AML-193 (cell line): ENCODE results near the gene TAF1B.

Experiments
- DNase-seq, 2 experiments: peaks; one replicate each; lab custom pipeline; 2025; lab: John Stamatoyannopoulos, UW

Gene TAF1B

DNA sequence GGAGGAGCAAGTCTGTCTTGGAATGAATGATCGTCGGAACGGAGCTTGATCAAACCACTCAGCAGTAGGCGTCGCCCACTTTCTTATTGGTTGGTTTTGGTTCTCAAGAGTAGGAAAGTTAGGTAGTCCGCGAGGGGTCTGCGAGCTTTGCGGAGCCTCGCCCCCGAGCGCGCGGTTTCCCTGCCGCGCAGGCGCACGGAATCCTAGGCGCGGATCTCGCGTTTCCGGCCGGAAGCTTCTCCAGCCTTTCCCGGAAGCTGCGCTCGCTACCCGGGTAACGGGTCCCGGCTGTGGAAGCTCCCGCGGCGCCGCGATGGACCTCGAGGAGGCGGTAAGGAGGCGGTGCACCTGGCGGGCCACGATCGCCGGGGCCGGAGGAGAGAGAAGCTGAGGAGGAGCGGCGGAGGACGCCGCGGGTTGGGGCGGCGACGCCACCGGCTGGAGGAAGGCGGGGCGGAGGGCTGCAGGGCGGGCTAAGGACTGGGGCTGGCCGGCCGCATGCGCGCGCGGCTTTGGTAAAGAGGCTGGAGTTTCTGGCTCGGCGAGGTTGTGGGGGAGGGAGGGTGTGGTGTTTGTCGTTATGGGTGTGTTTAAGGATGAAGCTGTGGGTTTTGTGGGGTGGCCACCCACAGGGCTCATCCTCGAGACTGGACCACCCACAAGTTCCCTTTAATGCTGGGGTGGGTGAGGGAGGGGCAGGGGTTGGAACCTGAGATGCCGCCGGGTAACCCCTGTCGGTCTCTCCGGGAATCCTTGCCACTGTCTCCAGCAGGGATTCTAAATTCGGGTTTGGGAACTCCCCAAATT, at the start of gene TAF1B:
TSS of gene TAF1B (plus strand) at position 246 of the 807 bp plus-strand sequence. CDS start at position 314, 68 bp downstream.
- DNase-seq, result peak; percentile 81 to 87

DNA sequence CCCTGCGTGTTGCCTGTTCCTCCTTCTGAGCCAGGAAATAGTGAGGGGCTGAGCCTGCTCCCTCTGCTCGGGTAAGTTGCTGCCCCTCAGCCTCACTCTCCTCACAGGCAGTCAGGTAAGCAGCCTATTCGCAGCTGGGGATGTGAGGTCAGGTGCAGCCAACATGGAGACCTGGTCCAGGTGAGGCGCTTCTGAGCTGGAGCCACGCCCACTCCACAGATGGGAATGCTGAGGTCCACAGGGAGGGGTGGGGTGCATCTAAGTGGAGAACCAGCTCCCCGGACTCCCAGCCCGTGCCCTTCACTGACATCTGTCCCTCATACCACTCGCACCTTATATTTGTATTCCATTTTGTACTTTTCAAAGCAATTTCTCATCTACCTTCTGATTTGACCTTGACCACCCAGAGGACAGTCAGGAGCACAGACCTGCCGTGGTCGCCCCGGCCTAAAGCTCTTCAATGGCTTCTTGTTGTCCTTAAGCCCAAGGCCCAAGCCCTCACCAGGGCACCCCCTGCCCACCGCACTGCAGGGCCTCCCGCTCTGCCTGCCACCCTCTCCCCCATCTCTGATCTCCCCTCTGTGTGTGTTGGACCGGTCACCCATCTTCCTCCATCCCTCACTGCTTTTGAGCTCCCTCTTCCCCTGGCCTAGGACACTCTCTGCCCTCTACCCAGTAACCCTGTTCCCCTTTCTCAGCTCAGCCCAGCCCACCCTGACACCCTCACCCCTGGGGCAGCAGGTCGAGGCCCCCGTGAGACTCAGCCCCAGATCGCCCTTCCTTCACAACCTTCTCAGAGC, 49.2 kb upstream of the TAF1B start:
- no peak for DNase-seq

DNA sequence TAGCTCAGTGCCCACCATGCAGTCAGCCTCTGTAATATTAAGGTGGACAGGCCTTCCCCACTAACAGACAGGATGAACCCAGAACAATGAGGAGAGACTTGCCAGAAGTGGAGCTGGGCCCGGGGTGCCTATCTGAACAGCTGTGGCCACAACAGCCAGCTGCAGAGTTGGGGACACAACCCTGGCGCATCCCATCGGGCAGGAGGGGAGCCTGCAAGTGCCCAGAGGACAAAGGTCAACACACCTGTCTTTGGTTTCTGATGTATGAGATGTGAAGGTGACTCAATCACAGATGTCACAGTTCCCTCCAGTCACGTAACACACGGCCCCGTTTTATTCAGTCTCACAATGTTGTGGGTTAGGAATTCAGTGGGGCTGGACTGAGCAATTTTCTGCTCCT, 48.2 kb upstream of the TAF1B start:
- no peak for DNase-seq

DNA sequence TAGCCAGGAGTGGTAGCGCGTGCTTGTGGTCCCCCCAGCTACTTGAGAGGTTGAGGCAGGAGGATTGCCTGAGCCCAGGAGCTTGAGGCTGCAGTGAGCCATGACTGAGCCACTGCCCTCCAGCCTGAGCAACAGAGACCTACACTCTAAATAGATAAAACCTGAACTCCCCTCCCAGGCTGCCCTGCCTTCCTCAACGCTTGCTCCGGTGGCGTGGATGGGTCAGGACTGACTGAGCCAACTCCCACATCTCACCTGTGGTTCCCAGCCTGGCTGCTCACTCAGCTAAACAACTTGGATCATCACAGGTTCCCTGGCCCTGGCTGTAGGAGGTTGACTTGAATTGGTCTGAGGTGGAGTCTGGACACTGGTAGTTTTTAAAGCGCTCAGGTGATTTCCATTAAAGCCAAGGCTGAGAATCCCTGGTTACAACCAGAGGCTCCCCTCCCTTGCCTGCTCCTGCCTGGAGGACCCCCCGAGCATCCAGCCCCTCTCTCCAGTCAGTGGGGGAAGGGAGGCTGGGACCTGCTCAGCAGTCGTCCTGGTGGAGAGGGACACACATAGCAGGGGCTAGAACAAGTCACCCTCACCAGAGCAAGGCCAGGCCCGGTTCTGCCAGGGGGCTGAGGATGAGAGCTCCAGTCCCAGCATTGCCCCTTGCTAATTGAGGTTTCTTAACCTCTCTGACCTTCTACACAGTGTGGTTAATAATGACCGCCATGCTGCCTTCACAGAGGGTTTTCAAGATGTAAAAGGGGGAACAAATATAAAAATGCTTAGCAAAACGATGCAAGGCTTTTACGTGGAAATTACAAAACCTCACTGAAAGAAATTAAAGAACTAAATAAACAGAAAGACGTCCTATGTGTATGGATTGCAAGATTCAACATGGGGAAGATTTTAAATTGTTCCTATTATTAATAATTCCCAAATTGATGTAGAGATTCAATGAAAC, 46.9 kb upstream of the TAF1B start:
- DNase-seq, result no peak

DNA sequence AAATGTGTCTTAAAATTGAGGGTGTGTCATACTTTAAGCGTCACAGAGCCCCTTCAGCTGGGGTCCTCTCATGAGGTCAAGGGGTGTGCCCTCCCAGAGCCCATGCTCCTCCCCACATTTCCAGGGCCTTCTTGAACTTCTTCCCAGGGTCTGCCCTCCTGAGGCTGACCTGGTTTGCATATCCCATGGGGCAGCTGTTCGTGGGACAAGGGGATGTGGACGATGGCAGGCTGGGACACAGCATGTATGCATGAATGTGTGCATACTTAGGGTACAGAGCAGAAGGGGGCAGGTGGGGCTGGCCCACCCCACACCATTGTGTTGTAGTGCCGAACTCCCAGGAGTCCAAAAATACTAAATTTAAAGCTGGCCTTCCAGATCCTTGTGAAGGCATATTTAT, 46.2 kb upstream of the TAF1B start:
- DNase-seq, result no peak

DNA sequence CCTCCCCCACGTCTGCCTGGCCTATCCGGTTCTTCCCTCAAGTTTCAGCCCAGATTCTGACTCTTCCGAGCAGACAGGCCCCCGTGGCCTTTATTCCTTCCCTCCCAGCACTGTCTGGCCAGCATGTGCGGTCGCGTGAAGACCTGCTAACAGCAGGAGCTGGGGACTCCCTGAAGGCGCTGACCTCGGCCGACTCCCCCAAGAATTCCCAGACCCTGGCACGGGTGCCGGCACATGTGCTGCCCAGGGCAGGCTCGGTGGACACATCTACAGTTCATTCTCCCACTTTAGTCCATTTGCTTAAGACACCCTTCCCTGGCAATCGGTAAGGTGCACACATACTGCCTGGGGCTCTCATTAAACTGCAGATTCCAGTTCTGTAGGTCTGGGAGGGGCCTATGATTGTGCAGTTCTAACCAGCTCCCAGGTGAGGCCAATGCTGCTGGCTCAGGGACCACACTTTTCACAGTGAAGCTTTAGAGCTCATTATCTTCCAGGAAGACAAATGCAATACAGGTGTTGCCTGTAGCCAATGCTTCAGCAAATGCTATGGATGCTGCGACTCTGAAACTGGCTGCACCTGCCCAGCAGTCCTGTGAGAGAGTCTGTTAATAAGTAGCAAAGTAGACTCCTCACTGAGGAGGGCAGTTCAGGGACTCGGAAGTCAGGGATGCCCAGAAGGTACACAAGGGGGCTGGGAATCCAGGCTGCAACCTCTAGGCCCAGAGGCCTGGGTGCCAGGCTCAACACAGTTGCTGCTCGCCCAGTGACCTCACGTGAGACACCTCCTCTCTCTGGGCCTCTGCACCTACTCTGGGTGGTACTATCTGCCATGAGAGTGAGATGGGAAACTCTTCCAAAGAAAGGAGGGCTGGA, 45.4 kb upstream of the TAF1B start:
- DNase-seq, result no peak

DNA sequence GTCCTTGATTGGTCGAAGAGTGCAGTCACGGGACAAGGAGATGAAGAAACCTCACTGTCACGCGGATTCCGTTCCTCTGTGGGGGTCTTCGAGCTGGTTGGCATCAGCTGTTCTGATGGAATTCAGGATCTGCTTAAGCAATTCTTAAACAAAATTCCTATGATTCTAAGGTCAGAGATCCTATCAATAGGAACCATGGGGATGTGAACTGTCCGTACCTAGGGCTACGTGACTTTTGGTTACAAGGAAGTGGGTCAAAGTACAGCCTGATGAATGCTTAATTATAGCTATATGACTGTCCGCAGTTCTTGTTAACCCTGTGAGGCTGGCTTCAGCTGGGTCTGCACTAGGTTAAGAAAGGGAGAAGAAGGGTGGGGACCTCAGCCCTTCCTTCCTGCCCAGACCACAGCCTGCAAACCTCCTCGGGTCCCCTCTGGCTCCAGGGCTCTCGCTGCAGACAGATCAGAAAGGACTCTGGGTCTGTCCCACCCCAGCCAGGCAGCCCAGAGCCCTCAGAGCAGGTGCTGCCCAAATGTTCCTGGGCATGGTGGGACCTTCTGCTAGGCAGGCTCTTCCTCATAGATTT, 44.2 kb upstream of the TAF1B start:
- no peak for DNase-seq

DNA sequence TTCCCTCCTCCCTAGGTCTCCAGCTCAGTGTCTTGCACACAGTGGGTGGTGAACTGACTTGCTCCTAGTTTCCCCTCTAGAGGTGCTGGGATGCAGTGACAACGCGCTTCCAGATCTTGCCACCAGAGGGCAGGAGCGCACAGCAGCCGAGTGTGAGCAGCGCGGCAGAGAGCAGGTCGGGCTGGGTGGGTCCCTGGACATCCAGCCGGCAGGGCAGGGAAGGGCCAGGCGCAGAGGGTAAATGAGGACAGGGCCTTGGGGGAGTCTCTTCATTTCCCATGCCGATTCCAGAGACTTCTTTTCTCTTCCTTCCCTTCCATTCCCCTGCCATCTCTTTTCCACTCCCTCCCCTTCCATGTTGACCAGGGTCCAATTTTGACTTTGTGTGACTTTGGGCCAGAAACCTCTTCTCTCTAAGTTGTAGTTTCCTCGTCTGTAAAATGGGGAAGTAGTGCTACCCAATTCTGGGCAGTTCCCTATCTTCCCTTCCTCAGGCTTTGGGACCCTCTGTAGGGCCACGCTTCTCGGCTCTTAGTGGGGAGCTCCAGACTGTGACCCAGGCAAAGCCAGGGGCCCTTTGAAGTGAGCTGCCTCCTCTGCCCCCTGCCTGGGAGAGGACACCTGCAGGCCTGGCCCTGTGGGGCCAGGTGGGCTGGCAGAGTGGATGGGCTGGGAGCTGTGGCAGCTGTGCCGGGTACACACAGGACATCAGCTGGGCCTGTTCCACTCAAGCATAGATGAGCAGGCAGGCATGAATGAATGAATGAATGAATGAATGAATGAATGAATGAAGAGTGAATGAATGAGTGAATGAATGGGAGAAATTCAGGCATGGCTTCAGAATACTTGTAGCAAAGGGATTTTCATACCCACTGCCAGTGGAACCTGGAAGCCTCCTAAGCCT, 43.3 kb upstream of the TAF1B start:
- DNase-seq, result peak; percentile 43 to 46

DNA sequence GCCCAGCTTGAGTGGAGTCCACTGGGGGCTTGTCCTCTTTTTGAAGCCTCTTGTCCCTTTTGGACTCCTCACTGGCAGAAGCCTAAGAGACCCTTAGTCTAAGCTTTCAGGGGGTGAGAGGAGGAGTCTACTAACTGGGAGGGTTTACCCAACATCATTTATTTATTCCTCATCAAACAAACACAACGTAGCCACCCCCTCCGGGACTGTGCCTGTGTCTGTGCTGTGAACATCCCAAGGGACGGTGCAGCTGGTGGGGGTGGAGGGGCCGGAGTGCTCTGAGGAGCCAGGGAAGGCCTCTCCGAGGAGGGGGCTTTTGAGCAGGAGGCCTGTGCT, 42.7 kb upstream of the TAF1B start:
- DNase-seq, result no peak

DNA sequence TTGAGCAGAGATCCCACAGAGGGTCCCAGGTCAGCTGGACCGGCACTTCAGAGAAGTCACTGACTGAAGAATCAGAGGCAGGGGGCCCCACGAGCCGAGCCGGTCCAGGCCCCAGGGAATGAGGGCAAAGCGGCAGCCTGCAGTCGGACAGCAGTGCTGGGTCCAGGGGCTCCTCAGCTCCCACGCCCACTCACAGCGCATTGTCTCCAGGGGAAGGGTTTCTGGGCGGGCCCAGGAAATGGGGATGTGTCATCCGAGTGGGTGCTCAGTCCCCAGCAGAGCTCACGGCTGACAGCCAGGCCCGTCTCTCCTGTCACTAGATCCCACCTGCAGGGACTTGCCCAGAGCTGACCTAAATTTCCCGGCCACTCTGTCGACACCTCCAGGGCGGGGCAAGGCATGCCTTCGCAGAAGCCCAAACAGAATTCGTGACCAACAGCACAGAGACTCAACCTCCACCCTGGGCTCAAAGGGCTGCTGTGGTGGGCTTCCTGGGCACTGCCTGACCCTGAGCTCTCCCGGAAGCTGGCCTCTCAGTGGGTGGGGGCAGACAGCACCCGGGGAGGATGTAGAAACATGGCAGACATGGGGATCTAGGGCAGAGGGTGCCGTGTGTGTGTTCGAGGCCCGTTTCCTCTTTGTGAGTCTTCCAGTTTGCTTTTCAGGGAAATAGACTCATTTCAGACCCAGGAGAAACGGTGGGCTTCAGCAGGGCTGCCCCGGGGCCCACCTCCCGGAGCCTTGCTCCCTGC, 42.1 kb upstream of the TAF1B start:
- DNase-seq, result no peak

DNA sequence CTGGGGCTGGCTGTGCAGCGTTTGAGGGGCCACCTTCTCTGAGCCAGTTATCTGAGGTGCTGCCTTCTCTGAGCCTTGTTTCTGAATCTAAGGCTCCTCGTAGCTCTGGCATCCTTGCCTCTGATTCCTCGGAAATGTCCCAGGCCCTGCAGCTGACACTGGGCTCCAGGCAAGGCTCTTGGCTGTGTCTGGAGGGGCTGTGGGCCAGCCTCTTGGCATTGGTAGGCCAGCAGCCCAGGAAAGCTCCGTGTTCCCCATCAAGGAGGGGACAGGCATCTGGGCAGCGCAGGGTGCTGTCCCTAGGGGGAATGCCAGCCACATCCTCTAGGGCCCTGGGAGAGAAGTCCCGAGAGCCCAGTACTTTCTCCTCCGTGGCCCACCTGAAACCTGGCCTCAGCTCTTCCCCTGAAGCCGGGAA, 40.7 kb upstream of the TAF1B start:
- DNase-seq, result no peak

DNA sequence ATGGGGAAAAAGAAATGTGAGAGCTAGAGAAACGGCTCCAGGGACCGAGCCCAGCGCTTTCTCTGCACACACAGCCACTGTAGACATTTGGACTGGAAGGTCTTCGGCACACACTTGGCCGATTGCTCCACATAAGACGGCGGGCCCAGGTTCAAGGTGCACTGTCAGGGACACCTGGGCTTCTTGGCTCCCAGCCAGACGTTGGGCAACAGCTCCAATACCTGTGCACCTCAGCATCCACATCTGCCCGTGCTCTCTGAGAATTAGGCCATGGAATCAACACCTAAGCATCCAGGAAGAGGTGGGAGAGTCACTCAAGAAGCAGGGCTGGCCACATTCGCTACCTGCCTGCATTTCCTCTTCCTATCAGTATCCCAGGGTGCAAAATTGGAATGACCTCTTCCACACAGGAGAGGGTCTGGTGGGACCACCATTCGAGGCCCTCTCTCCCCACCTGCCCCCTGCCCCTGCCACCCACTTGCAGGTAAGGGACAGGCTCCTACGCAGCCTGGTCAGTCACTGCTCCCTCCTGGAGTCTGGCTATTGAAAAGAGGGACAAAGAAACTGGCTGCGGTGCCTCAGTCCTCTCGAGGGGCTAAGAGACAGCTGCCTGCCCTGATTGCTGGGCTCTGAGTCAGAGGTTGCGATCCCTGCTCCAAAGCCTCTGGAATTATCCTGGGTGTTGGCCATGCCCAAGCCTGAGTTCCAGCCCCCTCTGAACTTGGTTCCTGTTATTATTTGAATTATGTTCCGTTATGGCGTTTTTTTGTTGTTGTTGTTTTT, 40.1 kb upstream of the TAF1B start:
- DNase-seq, result no peak

DNA sequence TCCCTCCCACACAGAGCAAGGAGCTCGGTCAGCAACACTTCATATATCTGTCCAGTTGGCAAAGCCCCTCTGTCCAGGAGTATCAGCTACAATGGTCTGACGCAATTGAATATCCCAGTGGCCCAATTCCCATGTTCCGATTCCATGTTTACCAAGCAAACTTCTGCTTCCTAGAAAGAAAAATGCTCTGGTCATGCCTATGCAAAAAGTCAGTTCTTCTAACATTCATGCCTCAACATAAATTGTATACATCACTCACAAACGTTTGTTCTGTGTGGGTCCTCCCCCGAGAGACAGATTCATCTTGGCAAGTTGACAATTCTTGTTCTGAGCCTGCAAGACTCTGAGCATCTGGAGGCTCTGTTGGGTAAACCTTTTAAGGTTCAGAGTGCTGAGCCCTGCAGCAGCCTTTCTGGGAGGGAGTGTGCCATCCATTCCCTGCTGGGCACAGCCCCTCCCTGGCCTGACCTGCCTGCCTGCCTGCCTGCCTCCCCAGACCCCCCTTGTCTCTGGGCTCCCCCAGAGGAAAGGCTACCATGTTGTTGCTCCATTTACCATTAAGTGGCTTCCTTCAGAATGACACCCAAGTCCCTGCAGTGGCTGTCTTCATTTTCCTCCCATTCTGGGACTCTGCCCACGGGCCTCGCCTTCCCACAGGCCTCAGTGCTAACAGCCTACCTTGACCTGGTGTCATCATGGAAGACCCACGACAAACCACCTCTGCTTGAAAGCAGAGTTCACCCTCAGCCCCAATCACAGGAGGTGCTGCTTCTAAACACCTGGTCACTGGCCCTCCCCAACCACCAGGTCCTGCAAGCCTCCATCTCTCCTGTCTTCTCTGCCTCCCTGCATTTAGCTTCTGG, 37.6 kb upstream of the TAF1B start:
- no peak for DNase-seq

DNA sequence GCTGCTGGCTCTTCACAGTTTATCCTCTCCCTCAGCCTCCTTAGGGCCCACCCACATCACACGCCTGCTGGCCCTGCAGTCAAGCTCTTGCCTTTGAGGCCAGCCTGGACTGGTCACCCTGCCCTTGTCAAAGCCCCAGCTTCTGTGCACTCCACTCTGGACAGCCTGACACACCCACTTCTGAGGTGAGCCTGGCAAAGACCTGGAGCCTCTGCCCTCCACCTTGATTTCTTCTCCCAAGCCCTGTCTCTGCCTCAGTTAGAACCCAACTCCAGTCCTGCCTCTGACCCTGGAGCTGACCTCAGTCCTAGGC, 37.0 kb upstream of the TAF1B start:
- no peak for DNase-seq

DNA sequence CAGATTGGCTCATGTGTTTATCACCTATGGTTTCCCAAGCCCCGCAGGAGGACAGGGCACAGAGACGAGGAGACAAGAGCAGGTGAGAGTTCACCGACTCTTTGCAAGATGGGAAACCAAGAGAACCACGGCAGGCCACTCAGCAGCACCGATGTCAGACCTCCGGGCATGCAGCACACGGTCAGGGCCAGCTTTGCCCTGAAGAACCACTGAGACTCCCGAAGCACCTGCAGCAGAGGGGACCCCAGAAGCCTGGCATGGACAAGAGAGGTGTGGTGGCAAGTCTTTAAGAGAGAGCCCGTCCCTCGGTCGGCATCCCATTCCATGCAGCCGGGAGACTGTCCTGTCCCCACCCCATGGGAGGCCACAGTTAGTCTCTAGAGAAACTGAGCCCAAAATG, 36.6 kb upstream of the TAF1B start:
- DNase-seq, result no peak

DNA sequence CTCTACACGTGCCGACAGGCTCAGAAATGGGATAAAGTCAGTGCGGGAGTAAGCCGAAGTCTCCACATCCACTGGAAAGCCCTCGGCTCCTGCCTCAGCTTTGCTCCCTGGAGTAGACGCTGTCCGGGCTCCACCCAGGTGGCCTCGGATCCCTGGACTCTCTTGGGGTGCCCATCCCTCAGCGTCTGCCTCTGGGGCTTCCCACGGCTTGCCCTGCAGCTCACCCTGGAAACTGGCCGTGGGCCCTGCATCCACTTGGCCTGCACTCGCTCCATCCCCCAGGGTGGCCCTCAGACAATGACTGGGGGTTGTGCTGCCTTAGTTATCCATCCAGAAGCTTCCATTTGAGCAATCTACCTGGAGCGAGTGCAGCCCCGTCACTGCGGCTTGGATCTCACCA, 36.2 kb upstream of the TAF1B start:
- no peak for DNase-seq

DNA sequence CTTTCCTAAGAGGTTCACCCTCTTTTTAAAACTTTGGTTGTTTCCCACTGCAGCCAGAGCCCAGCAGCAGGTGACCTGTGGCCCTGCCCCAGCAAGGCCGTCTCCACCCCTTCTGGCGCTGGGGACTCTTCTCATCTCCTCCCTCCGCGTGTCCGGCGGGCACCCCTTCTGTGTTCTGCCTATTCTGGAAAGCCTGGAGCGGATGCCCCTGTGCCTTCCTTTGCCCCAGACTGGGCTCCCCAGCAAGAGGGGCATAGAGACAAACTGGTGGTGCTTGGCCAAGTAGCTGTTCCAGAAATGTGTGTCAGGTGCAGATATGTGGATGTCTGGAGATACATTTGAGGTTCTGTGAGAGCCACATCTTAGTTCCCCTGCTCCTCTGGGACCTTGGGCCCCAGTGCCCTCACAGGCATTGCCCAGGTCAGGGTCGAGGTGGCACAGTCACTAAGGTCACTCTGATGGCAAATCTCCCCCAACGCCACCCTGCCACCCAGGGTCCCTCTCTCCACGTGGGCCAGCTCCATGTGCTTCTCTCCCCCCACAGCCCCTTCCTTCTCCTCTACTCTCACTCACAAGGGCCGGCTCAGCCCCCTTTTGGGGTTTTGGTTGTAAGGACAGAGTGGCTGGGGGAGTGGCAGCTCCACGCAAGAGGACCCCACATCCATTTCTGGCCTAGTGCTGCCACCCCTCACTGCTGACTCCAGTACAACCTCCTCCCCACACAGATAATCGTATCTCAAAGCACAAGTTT, 35.5 kb upstream of the TAF1B start:
- no peak for DNase-seq
